NCI-H69 (cell line): ENCODE results near the gene AJAP1.

Experiments used
- DNase-seq: peaks from one replicate; lab custom pipeline; 2025; lab: John Stamatoyannopoulos, UW

The AJAP1 gene

GRCh38 chr1:4772294-4773010 is 118.0 kb downstream of the AJAP1 start:
- DNase-seq = no peak

DNA sequence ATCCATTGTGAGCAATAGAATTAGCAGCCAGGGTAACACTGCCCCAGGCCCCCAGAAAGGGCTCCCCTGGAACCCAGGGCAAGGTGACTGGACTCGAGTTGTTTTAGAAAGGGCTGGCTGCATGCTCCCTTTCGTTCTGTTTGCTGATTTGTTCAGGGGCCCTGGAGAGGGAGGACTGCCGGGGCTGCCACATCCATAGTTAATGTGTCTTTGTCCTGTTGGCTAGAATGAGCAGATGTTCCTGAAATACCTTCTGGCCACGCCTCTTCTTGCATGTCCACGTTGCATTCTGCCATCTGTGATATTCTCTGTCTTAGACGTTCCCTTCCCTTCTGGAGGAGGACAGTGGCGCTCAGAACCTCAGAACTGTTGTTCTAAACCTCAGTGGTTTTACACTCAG is 118.8 kb downstream of the AJAP1 start:
- DNase-seq = no peak

DNA sequence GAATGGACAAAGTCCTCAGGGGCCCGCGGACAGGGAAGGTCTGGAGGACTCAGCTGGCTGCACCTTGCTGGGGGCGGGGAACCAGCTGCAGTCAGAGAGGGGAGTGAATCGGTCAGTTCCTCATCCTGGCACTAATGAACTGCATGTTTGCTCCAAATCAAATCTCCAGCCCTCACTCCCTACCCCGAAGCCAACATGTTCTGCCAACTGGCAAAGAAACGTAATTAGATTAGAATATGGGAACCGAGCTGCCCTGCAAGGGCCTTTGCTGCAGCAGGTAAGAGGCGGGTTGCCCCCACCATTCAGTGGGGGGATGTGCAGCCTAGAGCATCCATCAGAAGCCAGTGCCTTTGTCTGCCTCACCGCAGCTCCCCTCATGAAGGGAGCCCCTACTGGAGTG is 121.1 kb downstream of the AJAP1 start:
- DNase-seq = no peak

DNA sequence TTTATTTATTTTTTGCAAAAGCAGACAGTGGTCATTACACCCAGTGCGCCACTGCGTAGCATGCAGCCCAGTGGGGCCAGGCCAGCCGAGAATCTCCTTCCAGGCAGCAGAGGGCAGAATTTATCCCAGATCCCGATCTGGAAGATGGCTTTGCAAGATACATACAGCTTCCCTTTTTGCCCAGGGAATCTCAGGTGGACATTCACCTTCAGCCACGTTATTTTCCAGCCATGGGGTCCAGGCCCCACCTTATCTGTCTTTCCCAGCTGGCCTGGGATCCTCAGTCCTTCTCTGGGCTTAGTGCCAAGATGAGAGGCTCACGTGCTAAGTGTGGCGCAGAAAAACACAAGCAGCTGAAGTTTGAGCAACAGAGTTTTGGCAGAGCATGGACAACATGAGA is 123.6 kb downstream of the AJAP1 start:
- no peak for DNase-seq

GRCh38 chr1:4781646-4782045 is 127.2 kb downstream of the AJAP1 start:
- DNase-seq = no peak

GRCh38 chr1:4784761-4785160 is 130.4 kb downstream of the AJAP1 start:
- no peak for DNase-seq

- DNase-seq = no peak
These were observed 131.6 kb downstream of the AJAP1 start for GRCh38 chr1:4786055-4786454.

- no peak for DNase-seq
These were observed 133.1 kb downstream of the AJAP1 start for GRCh38 chr1:4787551-4787950.

DNA sequence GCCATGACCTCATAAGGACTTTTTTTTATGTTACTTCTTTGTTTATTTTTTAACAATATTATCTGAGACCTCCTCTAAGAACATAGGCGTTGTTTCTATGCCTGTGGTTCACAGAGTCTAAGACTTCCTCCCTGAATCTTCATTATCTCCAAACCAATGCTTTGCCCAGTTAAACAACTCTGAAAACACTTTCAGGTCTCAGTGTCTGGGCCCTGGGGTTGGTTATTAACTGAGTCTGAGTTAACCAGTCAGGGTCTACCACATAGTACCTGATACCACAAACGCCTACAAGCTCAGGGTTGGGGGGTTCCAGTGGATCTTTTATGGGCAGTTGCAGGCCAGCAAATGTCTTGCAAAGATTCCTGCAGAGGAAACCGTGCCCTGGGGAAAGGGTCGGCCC is 138.2 kb downstream of the AJAP1 start:
- no peak for DNase-seq

DNA sequence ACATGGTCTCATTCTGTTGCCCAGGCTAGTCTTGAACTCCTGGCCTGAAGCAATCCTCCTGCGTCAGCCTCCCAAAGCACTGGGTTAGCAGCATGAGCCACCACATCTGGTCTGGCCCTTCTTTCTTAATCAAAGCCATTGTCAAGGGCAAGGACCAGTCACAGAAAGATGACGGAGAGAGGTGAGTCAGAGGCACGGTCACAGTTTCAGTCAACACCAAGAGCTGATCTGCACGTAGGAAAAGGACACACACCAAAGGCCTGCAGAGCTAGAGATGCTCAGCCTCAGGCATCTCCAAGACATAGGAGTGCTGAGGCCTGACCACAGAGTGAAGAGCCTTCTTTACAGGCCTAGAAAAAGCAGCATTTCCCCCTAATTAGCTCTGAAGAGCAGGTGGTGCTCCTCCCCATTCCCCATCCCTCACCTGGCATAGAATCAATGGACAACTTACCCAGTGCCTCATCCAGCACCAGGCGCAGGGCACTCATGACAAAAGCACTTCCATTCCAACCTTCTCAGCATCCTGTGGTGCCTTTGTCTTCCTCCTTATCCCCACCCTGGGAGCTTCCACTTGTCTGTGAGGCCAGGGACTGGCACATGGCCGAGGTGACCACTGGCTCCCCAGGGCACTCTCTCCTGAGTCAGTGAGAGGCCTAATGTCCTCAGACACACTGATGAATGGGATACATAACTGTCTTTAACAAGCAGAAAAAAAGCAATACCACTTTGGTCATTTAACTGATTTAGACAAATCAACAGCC is 139.8 kb downstream of the AJAP1 start:
- DNase-seq = peak; percentile 4

DNA sequence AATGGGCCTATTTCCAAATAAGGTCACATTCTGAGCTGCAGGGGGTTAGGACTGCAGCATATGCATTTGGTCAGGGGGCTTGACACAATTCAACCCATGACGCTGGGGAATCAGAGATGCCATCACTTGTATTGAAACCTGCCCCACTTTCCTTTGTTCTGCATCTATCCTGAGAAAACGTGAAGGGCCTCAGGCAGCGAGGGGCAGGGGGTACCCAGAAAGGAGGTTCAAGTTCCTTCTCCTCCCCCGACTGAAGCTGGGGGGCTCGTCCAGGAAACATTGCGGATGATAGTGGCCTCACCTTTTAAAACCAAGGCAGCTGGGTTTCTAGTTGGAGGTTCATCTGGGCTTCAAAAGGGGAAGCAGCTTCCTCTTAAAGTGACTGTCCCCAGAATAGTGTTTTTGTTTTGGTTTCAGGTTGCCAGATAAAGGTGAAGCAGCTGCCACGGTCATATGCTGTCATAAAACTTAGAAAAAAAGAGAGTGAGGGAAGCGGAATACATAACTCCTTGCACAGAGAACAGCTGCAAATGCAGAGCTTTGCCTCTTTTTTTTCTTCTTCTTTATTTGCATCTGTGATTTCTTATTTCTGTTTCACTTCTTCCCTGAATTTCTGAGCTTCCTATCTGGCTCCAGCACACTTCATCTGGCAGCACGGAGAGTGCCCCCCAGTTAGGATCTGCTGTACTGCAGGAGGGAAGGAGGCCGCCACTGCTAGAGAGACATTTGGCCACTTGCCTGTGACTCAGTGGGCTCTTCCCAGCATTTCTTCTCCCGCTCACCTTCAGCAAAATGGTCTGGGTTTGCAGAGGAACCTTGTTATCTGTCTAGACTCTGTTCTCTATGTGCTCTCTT is 142.0 kb downstream of the AJAP1 start:
- DNase-seq = no peak

- no peak for DNase-seq
These were observed 142.6 kb downstream of the AJAP1 start for GRCh38 chr1:4797016-4797410.

- DNase-seq = no peak
These were observed 143.0 kb downstream of the AJAP1 start for GRCh38 chr1:4797429-4797828.

GRCh38 chr1:4801192-4801924 is 146.9 kb downstream of the AJAP1 start:
- no peak for DNase-seq

GRCh38 chr1:4802024-4802423 is 147.6 kb downstream of the AJAP1 start:
- no peak for DNase-seq

DNA sequence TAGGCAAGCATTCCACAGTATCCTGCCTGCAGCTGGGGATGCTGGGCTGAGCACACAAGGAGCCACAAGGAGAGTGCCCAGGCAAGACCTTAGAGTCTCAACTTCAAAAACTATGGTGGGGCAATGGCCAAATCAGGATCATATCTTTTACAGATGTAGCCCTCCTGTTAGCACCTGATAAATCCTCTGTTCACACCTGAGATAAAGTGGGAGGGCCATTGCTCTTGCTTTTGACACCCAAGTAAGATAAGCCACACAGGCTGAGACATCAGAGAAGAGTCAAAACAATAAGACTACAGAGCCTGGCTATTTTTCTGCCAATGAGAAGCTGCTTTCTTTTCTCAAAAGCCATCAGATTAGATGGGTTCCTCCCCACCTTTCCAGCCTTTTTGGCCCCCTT is 148.9 kb downstream of the AJAP1 start:
- DNase-seq = no peak

- DNase-seq = no peak
These were observed 151.6 kb downstream of the AJAP1 start for GRCh38 chr1:4805987-4806386.

DNA sequence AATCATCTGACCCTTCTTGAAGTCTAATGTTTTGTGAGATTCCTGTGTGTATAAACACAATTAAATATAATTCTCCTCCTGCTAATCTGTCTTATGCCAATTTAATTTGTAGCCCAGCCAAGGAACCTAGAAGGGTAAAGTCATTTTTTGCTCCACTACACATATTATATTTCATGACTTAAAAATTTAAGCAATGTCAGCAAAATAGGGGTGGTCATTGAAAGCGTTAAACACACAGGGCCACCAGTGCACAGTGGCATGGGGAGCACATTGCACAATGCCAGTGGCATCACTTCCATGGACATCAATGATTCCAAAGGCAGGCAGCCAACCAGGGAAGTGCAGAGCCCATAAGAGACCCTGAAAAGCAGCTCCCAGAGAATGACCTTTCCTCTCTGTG is 166.1 kb downstream of the AJAP1 start:
- DNase-seq = no peak

DNA sequence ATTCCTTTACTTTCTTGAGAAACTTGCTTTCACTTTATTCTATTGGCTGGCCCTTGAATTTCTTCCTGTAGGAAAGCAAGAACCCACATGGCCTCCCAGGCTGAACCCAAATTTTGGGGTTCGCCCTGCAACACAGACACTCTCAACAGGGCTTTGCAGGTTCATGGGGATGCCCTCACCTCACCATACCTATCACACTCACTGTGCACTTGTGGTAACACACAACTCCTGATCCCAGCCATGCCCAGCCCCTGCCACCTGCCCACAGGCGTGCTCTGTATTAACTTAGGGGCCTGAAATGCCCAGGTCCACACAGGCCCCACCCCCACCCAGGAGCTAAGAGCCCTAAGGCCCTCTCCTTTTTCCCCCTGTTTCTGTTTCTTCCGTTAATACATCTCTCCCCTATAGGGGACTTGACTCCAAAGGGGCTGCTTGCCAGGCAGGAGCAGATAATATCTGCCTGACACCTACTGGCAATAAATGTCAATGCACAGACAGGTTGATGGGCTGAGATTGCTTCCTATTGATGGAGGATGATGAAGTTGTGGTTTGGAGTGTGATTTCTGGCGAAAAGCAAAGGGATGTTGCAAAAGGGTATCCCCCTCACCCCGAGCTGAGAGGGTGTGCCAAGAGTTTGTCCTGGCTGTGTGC is 171.5 kb downstream of the AJAP1 start:
- no peak for DNase-seq

DNA sequence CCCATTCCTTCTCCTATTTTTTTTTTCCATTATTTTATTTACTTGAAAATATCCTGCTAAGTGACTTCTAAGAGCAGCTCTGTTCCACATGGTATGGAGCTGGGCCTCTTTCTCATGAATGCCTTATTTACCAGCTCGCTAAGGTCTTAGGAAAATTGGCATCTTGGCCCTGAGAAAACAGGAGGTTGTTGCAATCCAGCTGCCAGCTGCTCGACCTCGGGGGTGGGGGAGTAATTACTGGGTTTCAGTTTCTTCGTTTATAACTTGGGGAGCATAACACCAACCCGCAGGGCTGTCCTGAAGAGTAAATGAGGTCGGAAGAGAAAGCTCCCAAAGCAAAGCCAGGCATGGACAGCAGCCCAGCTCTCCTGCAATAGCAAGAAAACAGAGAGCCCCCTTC is 176.3 kb downstream of the AJAP1 start:
- DNase-seq = no peak

- DNase-seq = no peak
These were observed 182.2 kb downstream of the AJAP1 start for GRCh38 chr1:4836574-4836973.
